ENCODE results near the gene RBM48.

Gene RBM48

DNA sequence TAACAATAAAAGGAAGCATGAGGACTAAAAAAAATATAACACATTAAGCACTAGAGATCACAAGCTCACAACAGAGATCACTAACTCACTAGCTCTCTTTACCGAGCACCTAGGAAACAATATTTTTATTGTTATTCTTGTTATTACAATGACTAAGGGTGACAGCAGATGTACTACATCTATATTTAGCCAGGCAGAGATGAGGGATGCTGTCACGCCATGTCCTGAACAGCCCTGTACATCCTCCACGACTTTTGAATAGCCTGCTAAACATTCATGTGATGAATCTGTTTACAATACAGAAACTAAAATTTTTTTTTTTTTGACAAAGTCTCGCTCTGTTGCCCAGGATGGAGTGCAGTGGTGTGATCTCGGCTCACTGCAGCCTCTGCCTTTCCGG lies 38.9 kb downstream of the RBM48 start:
- Histone ChIP-seq H3F3A (ENCODE audit: insufficient read depth, low read length) (no peaks in the 10 kb centered on the region), H3K36me3 (replicated peaks; ENCODE audit: insufficient read depth, low read length) (peaks cover 3% of the 10 kb centered on the region), H3K4me1 (ENCODE audit: low read length) (no peaks in the 10 kb centered on the region), H3K4me3 (ENCODE audit: low read length) (no peak overlapping the region), H3K4me2 (ENCODE audit: low read depth, low read length) (no peak overlapping the region), H3K9ac (ENCODE audit: low read length) (no peak overlapping the region), H4K20me1 (ENCODE audit: insufficient read depth, low read length) (no peaks in the 10 kb centered on the region), H3K9me3 (replicated peaks; ENCODE audit: insufficient read depth, low read length) (no peaks in the 10 kb centered on the region), H3K27ac (ENCODE audit: low read length) (no peak overlapping the region), H2AFZ (ENCODE audit: low read length) (no peak overlapping the region), H3K9me2 (replicated peaks; ENCODE audit: insufficient read depth, low read length) (no peaks in the 10 kb centered on the region), H3K27me3 (replicated peaks; ENCODE audit: insufficient read depth, low read length) (no peaks in the 10 kb centered on the region), H3K79me2 (ENCODE audit: low read length) (peaks cover 4% of the 10 kb centered on the region)
- TF ChIP-seq, protein P1, sequence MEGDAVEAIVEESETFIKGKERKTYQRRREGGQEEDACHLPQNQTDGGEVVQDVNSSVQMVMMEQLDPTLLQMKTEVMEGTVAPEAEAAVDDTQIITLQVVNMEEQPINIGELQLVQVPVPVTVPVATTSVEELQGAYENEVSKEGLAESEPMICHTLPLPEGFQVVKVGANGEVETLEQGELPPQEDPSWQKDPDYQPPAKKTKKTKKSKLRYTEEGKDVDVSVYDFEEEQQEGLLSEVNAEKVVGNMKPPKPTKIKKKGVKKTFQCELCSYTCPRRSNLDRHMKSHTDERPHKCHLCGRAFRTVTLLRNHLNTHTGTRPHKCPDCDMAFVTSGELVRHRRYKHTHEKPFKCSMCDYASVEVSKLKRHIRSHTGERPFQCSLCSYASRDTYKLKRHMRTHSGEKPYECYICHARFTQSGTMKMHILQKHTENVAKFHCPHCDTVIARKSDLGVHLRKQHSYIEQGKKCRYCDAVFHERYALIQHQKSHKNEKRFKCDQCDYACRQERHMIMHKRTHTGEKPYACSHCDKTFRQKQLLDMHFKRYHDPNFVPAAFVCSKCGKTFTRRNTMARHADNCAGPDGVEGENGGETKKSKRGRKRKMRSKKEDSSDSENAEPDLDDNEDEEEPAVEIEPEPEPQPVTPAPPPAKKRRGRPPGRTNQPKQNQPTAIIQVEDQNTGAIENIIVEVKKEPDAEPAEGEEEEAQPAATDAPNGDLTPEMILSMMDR (IDR thresholded peaks at IDR 0.05; ENCODE audit: low read length), result no peak
- TF ChIP-seq EZH2phosphoT487 (IDR thresholded peaks at IDR 0.05; ENCODE audit: low read length) (no peak), EZH2 (optimal IDR thresholded peaks at IDR 0.05; ENCODE audit: low read depth, low read length) (no peak)
- no peak for DNase-seq

DNA sequence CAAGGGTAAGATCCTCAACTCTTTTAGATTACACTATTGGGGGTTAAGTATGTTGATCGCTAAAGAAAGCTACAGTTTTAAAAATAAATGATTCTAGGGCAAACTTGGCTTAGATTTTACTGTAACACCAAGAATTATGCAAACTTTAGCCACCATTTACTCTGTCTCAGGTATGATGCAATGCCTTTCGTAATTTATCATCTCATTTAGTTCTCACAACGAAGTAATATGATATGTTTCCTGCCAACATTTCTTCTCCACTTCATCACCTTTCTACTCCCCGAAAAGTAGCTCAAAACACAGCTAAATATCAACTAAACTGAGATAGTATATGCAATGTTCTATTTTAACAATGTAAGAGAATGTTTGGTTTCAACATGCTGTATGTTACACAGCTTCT lies 40.5 kb downstream of the RBM48 start:
- Histone ChIP-seq H3K9ac (ENCODE audit: low read length) (no peak overlapping the region), H3K4me1 (ENCODE audit: low read length) (no peaks in the 10 kb centered on the region), H3F3A (ENCODE audit: insufficient read depth, low read length) (no peaks in the 10 kb centered on the region), H4K20me1 (ENCODE audit: insufficient read depth, low read length) (no peaks in the 10 kb centered on the region), H3K79me2 (ENCODE audit: low read length) (peaks cover 8% of the 10 kb centered on the region), H3K4me2 (ENCODE audit: low read depth, low read length) (no peak overlapping the region), H3K4me3 (ENCODE audit: low read length) (no peak overlapping the region), H3K27me3 (replicated peaks; ENCODE audit: insufficient read depth, low read length) (no peaks in the 10 kb centered on the region), H3K9me3 (replicated peaks; ENCODE audit: insufficient read depth, low read length) (no peaks in the 10 kb centered on the region), H3K36me3 (replicated peaks; ENCODE audit: insufficient read depth, low read length) (peaks cover 3% of the 10 kb centered on the region), H3K9me2 (replicated peaks; ENCODE audit: insufficient read depth, low read length) (no peaks in the 10 kb centered on the region), H3K27ac (ENCODE audit: low read length) (no peak overlapping the region), H2AFZ (ENCODE audit: low read length) (no peak overlapping the region)
- no peak for DNase-seq
- no peak for TF ChIP-seq EZH2 (optimal IDR thresholded peaks at IDR 0.05; ENCODE audit: low read depth, low read length)
- no peak for TF ChIP-seq EZH2phosphoT487 (IDR thresholded peaks at IDR 0.05; ENCODE audit: low read length)
- TF ChIP-seq, protein P1 (IDR thresholded peaks at IDR 0.05; ENCODE audit: low read length), result no peak

DNA sequence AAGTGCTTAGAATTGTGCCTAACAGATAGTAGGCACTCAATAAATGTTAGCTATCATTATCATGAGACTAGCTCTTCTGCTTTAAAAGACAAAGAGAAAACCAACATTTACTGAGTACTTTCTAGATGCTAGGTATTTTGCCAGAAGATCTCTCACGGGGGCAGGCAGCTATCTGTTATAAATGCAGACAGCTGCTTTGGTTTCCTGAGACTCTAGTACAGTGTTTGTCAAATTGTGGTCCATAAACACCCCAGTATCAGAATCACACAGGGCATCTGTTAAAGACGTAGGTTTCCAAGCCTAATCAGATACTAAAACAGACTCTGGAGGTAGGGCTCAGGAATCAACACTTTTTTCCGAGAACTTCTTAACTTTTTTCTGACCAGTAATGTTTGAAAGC lies 47.7 kb downstream of the RBM48 start:
- Histone ChIP-seq H3K9ac (ENCODE audit: low read length) (no peak overlapping the region), H3F3A (ENCODE audit: insufficient read depth, low read length) (no peaks in the 10 kb centered on the region; the same call in none of the 2 replicates), H3K27ac (ENCODE audit: low read length) (no peak overlapping the region), H3K9me2 (replicated peaks; ENCODE audit: insufficient read depth, low read length) (no peaks in the 10 kb centered on the region), H3K36me3 (replicated peaks; ENCODE audit: insufficient read depth, low read length) (peaks cover 30% of the 10 kb centered on the region; the same call in 1 of the 2 replicates), H3K79me2 (ENCODE audit: low read length) (peaks cover 37% of the 10 kb centered on the region), H3K4me1 (ENCODE audit: low read length) (no peaks in the 10 kb centered on the region), H3K4me3 (ENCODE audit: low read length) (no peak overlapping the region), H3K27me3 (replicated peaks; ENCODE audit: insufficient read depth, low read length) (no peaks in the 10 kb centered on the region), H4K20me1 (ENCODE audit: insufficient read depth, low read length) (peaks cover 2% of the 10 kb centered on the region; the same call in 1 of the 2 replicates), H3K4me2 (ENCODE audit: low read depth, low read length) (no peak overlapping the region), H2AFZ (ENCODE audit: low read length) (no peak overlapping the region), H3K9me3 (replicated peaks; ENCODE audit: insufficient read depth, low read length) (no peaks in the 10 kb centered on the region)
- TF ChIP-seq, protein P1 (IDR thresholded peaks at IDR 0.05; ENCODE audit: low read length), result no peak
- no peak for TF ChIP-seq EZH2 (optimal IDR thresholded peaks at IDR 0.05; ENCODE audit: low read depth, low read length)
- no peak for TF ChIP-seq EZH2phosphoT487 (IDR thresholded peaks at IDR 0.05; ENCODE audit: low read length)
- DNase-seq, result no peak
